HL-60 (cell line): ENCODE measurements around the gene CENPN.

ENCODE experiments used
- DNase-seq, 2 experiments: peaks; one replicate each; pipeline ENCODE4 v3.0.0-alpha.2; 2010 to 2020; ENCODE audit warnings: low read depth in 1 of 2, low spot score in 1 of 2
- H3K27ac ChIP-seq: fragments of 250-450 bp; sonication (Bioruptor Pico); replicated peaks from 2 replicates; pipeline ENCODE4 v1.5.1; 2020; ENCODE audit warnings: mild to moderate bottlenecking, moderate library complexity
- H3K27me3 ChIP-seq: fragments of 250-450 bp; sonication (Bioruptor Pico); 2 replicates; pipeline ENCODE4 v1.5.1; 2021; ENCODE audit warnings: mild to moderate bottlenecking, moderate library complexity; ENCODE audit not compliant: insufficient read depth, poor library complexity, severe bottlenecking
- H3K4me3 ChIP-seq: replicated peaks from 2 replicates; pipeline ENCODE4 v1.5.1; 2011; ENCODE audit warnings: mild to moderate bottlenecking, control low read depth, low read length; ENCODE audit not compliant: insufficient read depth
- GABPA ChIP-seq: IDR thresholded peaks from 2 replicates; pipeline ENCODE4 v1.6.1; 2012; ENCODE audit warnings: low read depth
- POLR2AphosphoS5 ChIP-seq: IDR thresholded peaks from 2 replicates; pipeline ENCODE4 v1.6.1; 2012; ENCODE audit warnings: low read depth
- SPI1 ChIP-seq: IDR thresholded peaks from 2 replicates; pipeline ENCODE4 v1.6.1; 2012; ENCODE audit warnings: low read depth, mild to moderate bottlenecking, borderline replicate concordance
- TF ChIP-seq, protein P1 (sequence below): IDR thresholded peaks from 2 replicates; pipeline ENCODE4 v1.6.1; 2012; ENCODE audit warnings: low read depth; ENCODE audit not compliant: insufficient replicate concordance
- TF ChIP-seq, protein P2 (sequence below): IDR thresholded peaks from one replicate; pipeline ENCODE4 v1.5.1; 2011; ENCODE audit warnings: low read length, control low read depth, inconsistent platforms; ENCODE audit not compliant: insufficient read depth

The CENPN gene

DNA sequence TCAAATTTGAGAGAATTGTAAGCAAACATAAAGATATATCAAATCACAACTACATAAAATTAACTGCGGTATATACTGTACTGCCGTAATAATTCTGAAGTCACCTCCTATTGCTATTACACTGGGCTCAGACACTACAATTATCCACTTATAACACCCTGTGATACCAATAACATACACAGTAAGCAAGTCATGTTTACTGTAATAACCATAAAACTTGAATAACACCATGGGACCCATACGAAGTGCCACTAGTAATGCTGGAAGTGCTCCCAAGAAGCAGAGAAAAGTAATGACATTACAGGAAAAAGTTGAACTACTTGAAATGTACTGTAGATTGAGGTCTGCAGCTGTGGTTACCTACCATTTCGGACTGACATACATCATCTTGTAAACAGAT is 24.4 kb upstream of the CENPN start:
- Histone ChIP-seq H3K27me3 (no peaks in the 10 kb centered on the region), H3K4me3 (no peak overlapping the region), H3K27ac (no peak overlapping the region)
- TF ChIP-seq, protein P1, sequence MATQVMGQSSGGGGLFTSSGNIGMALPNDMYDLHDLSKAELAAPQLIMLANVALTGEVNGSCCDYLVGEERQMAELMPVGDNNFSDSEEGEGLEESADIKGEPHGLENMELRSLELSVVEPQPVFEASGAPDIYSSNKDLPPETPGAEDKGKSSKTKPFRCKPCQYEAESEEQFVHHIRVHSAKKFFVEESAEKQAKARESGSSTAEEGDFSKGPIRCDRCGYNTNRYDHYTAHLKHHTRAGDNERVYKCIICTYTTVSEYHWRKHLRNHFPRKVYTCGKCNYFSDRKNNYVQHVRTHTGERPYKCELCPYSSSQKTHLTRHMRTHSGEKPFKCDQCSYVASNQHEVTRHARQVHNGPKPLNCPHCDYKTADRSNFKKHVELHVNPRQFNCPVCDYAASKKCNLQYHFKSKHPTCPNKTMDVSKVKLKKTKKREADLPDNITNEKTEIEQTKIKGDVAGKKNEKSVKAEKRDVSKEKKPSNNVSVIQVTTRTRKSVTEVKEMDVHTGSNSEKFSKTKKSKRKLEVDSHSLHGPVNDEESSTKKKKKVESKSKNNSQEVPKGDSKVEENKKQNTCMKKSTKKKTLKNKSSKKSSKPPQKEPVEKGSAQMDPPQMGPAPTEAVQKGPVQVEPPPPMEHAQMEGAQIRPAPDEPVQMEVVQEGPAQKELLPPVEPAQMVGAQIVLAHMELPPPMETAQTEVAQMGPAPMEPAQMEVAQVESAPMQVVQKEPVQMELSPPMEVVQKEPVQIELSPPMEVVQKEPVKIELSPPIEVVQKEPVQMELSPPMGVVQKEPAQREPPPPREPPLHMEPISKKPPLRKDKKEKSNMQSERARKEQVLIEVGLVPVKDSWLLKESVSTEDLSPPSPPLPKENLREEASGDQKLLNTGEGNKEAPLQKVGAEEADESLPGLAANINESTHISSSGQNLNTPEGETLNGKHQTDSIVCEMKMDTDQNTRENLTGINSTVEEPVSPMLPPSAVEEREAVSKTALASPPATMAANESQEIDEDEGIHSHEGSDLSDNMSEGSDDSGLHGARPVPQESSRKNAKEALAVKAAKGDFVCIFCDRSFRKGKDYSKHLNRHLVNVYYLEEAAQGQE: no peak
- TF ChIP-seq SPI1 (no peak), POLR2AphosphoS5 (no peak), GABPA (no peak)
- TF ChIP-seq, protein P2, sequence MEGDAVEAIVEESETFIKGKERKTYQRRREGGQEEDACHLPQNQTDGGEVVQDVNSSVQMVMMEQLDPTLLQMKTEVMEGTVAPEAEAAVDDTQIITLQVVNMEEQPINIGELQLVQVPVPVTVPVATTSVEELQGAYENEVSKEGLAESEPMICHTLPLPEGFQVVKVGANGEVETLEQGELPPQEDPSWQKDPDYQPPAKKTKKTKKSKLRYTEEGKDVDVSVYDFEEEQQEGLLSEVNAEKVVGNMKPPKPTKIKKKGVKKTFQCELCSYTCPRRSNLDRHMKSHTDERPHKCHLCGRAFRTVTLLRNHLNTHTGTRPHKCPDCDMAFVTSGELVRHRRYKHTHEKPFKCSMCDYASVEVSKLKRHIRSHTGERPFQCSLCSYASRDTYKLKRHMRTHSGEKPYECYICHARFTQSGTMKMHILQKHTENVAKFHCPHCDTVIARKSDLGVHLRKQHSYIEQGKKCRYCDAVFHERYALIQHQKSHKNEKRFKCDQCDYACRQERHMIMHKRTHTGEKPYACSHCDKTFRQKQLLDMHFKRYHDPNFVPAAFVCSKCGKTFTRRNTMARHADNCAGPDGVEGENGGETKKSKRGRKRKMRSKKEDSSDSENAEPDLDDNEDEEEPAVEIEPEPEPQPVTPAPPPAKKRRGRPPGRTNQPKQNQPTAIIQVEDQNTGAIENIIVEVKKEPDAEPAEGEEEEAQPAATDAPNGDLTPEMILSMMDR: no peak
- no peak for DNase-seq

DNA sequence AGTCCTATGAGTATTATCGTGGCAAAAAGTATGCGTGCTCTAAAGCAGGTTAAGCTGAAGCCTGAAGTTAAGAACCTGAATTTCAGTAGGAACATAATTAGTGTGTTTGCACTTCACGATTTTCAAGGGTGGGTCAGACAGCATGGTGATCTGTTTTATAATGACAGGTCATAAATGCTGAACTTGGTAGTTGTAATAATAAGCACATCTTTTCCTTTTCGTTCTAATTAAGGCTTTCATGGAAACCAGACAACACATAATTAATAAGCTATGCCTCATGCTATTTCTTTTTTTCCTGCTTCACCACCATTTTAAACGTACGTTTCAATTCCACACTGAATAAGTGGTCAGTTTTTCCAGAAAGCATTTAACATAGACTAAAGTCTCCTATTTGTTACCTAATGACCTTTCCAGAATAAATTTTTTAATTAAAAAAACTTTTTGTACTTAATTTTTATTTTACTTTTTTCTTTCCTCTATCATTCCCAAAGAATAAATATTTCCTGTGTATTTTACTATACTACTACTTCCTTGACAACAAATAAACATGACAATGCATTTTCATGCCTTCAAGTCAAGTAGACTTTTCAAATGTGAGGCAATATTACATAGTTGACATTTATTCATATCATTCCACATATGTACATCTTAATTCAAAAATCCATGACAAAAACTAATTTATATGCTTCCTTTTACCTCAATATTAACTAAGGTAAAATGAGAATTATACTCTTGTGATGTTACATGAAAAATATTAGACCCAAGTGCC is 22.7 kb upstream of the CENPN start:
- no peak for DNase-seq
- no peaks in the 10 kb centered on the region for H3K27me3 ChIP-seq
- TF ChIP-seq SPI1 (no peak), POLR2AphosphoS5 (no peak), GABPA (no peak)
- TF ChIP-seq, protein P1: no peak
- TF ChIP-seq, protein P2: no peak
- no peak overlapping the region for H3K4me3 ChIP-seq
- no peak overlapping the region for H3K27ac ChIP-seq

- TF ChIP-seq, protein P1: no peak
- TF ChIP-seq GABPA (no peak), SPI1 (no peak)
- no peak for DNase-seq
- no peak overlapping the region for H3K4me3 ChIP-seq
- no peaks in the 10 kb centered on the region for H3K27me3 ChIP-seq
- H3K27ac ChIP-seq: no peak overlapping the region
Measured at GRCh38 chr16:80985611-80986010, 21.4 kb upstream of the CENPN start.
